ENCODE results near the gene HNRNPU. TPM values are rescaled to one million over a fixed set of nuclear protein-coding genes. Genes with fewer than 3 reads are reported as not detected.

The HNRNPU gene
- total and polyA plus RNA-seq, 2 of the 13 experiments (the other 11 are each of a cell fraction or from before 2014, with no cell fraction given) = 101 to 508 TPM

DNA sequence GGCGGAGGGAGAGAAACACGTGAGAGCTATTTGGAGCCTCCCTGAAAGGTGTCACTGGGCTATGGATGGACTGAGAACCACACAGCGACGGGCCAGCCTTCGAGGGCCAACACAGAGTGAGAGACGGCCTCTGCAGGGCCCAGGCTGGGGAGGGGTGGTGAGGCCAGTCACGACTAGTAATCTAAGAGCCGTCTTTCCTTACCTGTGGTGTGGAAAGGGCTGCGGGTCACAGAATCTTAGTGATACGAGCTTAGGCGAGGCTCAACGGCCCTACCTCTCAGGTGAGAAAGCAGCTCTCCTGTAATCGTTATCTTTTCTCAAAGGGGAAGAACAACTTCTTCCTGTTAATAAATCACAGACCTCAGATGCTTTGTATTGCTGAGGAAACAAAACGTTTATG lies 62.3 kb downstream of the HNRNPU start:
- FAIRE-seq (no peak), ATAC-seq (peak; percentile 70), DNase-seq (ENCODE audit: low spot score) (no peak)
- TF ChIP-seq ZNF121 (CRISPR knock-in tag; IDR thresholded peaks at IDR 0.05) (peak; percentile 62), ZNF333 (CRISPR knock-in tag; IDR thresholded peaks at IDR 0.05; ENCODE audit: borderline replicate concordance) (0 out of 2 replicates have a peak, but pooled peaks have one; percentile 4), ETV5 (CRISPR knock-in tag; IDR thresholded peaks at IDR 0.05; ENCODE audit: borderline replicate concordance) (no peak)
- ChIA-PET CTCF (ENCODE audit: low intra/inter-chr PET ratio, low total read pairs) (interaction anchor here (1.3 kb wide), 1 partner anchor 241 kb away, joined by 13 read pairs; no protein-coding TSS in a partner anchor), POLR2A (interaction anchor here (0.7 to 1.9 kb wide), 4 partner anchors 32 to 150 kb away, joined by 3 to 7 read pairs (median 4); partner anchors contain the start of gene COX20)
- Histone ChIP-seq H3K9me3 (ENCODE audit: low read length) (no peaks in the 10 kb centered on the region), H3K79me2 (ENCODE audit: insufficient read depth, low read length) (no peaks in the 10 kb centered on the region), H3K27ac (ENCODE audit: extremely low read length, insufficient read depth, low read length) (no peak overlapping the region), H3K4me1 (ENCODE audit: insufficient read depth, low read length) (peaks cover 31% of the 10 kb centered on the region), H2AFZ (ENCODE audit: low read length) (peak overlapping the region; percentile 32), H3K9ac (ENCODE audit: insufficient read depth, low read depth, low read length) (0 out of 2 replicates have a peak overlapping the region, but pooled peaks have one; percentile 25), H3K36me3 (replicated peaks in 1 of 2; ENCODE audit: control insufficient read depth in 1 of 2, insufficient read depth in 2 of 2, low read length in 2 of 2) (no peaks in the 10 kb centered on the region), H3K4me2 (ENCODE audit: low read depth, low read length) (peak overlapping the region; percentile 60), H3K4me3 (replicated peaks in 1 of 3; ENCODE audit: insufficient read depth in 1 of 3, low read depth in 2 of 3, low read length in 3 of 3) (peak overlapping the region in 1 of 3 experiments; percentile 7; a peak in 1 of 6 replicates), H4K20me1 (ENCODE audit: insufficient read depth, low read length) (no peaks in the 10 kb centered on the region), H3K27me3 (ENCODE audit: control insufficient read depth in 1 of 2, insufficient read depth in 2 of 2, low read length in 2 of 2) (no peaks in the 10 kb centered on the region)
- in situ Hi-C loops (cut with HindIII; ENCODE audit: extremely low pct_ligation_motif_present, low pct_unique_long_range_greater_than_20kb) = no loop called here
- intact Hi-C loops (cut with micrococcal nuclease; ENCODE audit: unreplicated experiment) = no loop called here
- 39% methylated on average over 13 of the region's 14 CpGs for WGBS (ENCODE audit: low lambda C conversion rate)
- no TSS peak for BruUV-seq (replicated peaks)

DNA sequence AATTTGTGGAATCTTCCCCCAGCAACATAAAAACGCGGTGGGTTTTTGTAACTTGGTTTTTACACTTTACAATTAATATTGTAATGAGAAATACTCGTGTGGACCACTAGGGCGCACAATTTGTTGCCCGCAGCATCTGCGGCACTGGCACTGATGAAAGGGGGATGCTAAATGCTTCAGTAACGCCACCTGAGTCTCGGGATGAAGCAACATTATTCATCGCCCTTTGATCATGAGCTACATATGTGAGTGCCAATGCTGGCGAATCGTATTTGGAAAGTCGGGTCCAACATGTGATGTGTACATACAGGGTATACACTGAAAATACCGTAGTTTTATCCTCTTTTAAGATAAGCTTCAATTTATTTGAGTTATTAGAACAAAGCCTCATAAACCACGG lies 63.1 kb downstream of the HNRNPU start:
- Histone ChIP-seq H3K4me3 (replicated peaks in 1 of 3; ENCODE audit: insufficient read depth in 1 of 3, low read depth in 2 of 3, low read length in 3 of 3) (0 out of 6 replicates have a peak overlapping the region, but pooled peaks of 1 of the 3 experiments have one; percentile 24), H3K9ac (ENCODE audit: insufficient read depth, low read depth, low read length) (peak overlapping the region; percentile 1; the same call in 1 of the 2 replicates), H3K4me2 (ENCODE audit: low read depth, low read length) (peak overlapping the region; percentile 75), H4K20me1 (ENCODE audit: insufficient read depth, low read length) (no peaks in the 10 kb centered on the region), H3K79me2 (ENCODE audit: insufficient read depth, low read length) (no peaks in the 10 kb centered on the region), H2AFZ (ENCODE audit: low read length) (no peak overlapping the region), H3K27me3 (ENCODE audit: control insufficient read depth in 1 of 2, insufficient read depth in 2 of 2, low read length in 2 of 2) (no peaks in the 10 kb centered on the region), H3K9me3 (ENCODE audit: low read length) (no peaks in the 10 kb centered on the region), H3K4me1 (ENCODE audit: insufficient read depth, low read length) (peaks cover 31% of the 10 kb centered on the region), H3K27ac (ENCODE audit: extremely low read length, insufficient read depth, low read length) (no peak overlapping the region), H3K36me3 (replicated peaks in 1 of 2; ENCODE audit: control insufficient read depth in 1 of 2, insufficient read depth in 2 of 2, low read length in 2 of 2) (no peaks in the 10 kb centered on the region)
- CTCF ChIA-PET (ENCODE audit: low intra/inter-chr PET ratio, low total read pairs) = interaction anchor here (0.6 to 1.3 kb wide), 3 partner anchors 167 to 241 kb away, joined by 3 to 13 read pairs (median 3); no protein-coding TSS in a partner anchor
- POLR2A ChIA-PET = interaction anchor here (0.6 to 1.9 kb wide), 6 partner anchors 11 to 149 kb away, joined by 3 to 7 read pairs (median 3); partner anchors contain the start of gene COX20
- FAIRE-seq (peak; percentile 77), ATAC-seq (peak; percentile 94), DNase-seq (ENCODE audit: low spot score) (peak; percentile 87)
- in situ Hi-C loops (cut with HindIII; ENCODE audit: extremely low pct_ligation_motif_present, low pct_unique_long_range_greater_than_20kb) (no loop called here), intact Hi-C loops (cut with micrococcal nuclease; ENCODE audit: unreplicated experiment) (loop anchor here (1.0 kb wide), 3 partner anchors 34 to 241 kb away; partner anchors contain the start of gene COX20)
- WGBS (ENCODE audit: low lambda C conversion rate) = 3% methylated on average over 14 of the region's 14 CpGs
- BruUV-seq (replicated peaks) = no TSS peak
- TF ChIP-seq, protein P1, sequence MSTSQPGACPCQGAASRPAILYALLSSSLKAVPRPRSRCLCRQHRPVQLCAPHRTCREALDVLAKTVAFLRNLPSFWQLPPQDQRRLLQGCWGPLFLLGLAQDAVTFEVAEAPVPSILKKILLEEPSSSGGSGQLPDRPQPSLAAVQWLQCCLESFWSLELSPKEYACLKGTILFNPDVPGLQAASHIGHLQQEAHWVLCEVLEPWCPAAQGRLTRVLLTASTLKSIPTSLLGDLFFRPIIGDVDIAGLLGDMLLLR (CRISPR knock-in tag; IDR thresholded peaks at IDR 0.05) = no peak
- TF ChIP-seq REPIN1 (CRISPR knock-in tag; IDR thresholded peaks at IDR 0.05; ENCODE audit: borderline replicate concordance, low read depth) (0 out of 2 replicates have a peak, but pooled peaks have one; percentile 28), RCOR2 (CRISPR knock-in tag; IDR thresholded peaks at IDR 0.05) (peak; percentile 39; the same call in 1 of the 2 replicates), NBN (conservative IDR thresholded peaks at IDR 0.05) (no peak), ZNF343 (CRISPR knock-in tag; IDR thresholded peaks at IDR 0.05) (0 out of 2 replicates have a peak, but pooled peaks have one; percentile 33), HNF4A (CRISPR knock-in tag; IDR thresholded peaks at IDR 0.05) (peak; percentile 56), CREB1 (IDR thresholded peaks at IDR 0.05) (no peak), CREB1 (CRISPR knock-in tag; IDR thresholded peaks at IDR 0.05) (no peak), MIXL1 (CRISPR knock-in tag; IDR thresholded peaks at IDR 0.05) (peak; percentile 55; the same call in 1 of the 2 replicates), KAT8 (CRISPR knock-in tag; IDR thresholded peaks at IDR 0.05) (0 out of 2 replicates have a peak, but pooled peaks have one; percentile 23), TBX3 (IDR thresholded peaks at IDR 0.05; ENCODE audit: borderline replicate concordance) (peak; percentile 41; the same call in 1 of the 2 replicates)
- TF ChIP-seq, protein P2, sequence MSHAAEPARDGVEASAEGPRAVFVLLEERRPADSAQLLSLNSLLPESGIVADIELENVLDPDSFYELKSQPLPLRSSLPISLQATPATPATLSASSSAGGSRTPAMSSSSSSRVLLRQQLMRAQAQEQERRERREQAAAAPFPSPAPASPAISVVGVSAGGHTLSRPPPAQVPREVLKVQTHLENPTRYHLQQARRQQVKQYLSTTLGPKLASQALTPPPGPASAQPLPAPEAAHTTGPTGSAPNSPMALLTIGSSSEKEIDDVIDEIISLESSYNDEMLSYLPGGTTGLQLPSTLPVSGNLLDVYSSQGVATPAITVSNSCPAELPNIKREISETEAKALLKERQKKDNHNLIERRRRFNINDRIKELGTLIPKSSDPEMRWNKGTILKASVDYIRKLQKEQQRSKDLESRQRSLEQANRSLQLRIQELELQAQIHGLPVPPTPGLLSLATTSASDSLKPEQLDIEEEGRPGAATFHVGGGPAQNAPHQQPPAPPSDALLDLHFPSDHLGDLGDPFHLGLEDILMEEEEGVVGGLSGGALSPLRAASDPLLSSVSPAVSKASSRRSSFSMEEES (CRISPR knock-in tag; IDR thresholded peaks at IDR 0.05) = 0 out of 2 replicates have a peak, but pooled peaks have one; percentile 13

Measured in HepG2 (cell line).